HG02981 (cell line): ENCODE data around the gene CDH4.

Source experiments
- ATAC-seq: cut with Tn5 transposase; IDR thresholded peaks from one replicate; pipeline ENCODE4 v1.9.1; 2021; ENCODE audit warnings: mild to moderate bottlenecking, moderate library complexity; ENCODE audit not compliant: unreplicated experiment

Gene CDH4

GRCh38 chr20:61819921-61820825 is 568.1 kb downstream of the CDH4 start:
- no peak for ATAC-seq

- ATAC-seq = no peak
Measured at GRCh38 chr20:61821735-61822134, 569.7 kb downstream of the CDH4 start.

DNA sequence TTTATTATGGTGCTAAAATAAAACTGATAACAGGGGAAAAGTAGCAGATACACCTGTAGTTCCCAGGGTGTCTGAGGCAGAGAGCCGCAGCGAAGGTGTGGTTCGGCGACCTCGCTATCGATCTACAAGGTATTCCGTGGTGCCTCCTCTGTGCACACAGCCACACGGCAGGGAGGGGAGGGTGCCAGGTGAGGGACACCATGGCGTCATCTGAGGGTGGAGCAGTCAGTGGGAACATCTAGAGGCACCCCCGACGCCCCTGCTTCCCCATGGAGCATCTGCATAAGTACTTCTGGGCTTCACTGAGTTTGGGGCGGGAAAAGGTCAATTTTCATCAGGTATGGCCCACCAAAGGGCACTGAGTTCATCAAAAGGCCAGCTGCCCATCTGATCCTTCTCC is 570.3 kb downstream of the CDH4 start:
- no peak for ATAC-seq

GRCh38 chr20:61823242-61823641 is 571.2 kb downstream of the CDH4 start:
- ATAC-seq = no peak

DNA sequence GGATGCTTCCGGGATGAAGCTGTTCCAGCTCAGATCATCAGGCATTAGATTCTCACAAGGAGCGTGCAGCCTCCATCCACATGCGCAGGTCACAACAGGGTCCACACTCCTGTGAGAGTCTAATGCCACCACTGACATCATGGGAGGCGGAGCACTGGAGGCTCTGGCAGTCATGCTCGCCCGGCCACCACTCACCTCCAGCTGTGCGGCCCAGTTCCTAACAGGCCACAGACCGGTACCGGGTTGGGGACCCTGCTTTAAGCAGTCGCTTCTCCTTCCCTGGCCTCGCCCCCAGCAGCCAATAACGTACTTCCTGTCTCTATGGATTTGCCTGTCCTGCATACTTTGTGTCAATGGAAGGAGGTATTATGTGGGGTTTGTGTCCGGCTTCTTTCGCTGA is 576.8 kb downstream of the CDH4 start:
- ATAC-seq = no peak

DNA sequence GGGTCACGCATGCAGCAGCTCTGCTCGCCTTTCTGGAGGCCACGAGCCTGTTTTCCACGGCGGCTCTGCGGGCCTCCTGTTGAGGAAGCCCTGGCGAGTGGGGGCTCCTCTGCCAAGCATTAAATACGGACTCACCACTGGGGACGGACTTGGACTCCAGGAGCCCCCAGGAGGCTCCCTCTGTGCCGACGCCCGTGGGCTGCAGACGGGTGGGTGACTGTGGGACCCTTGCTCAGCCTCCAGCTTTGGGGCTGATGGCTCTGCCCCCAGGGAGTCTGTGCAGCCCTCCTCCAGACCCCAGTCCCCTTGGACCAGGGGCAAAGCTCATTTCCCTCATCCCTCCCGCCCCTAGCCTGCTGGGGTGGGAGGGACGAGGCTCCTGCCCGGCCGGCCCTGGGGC is 577.5 kb downstream of the CDH4 start:
- ATAC-seq = no peak

- no peak for ATAC-seq
Measured at GRCh38 chr20:61830241-61830930, 578.3 kb downstream of the CDH4 start.

GRCh38 chr20:61830991-61831390 is 578.9 kb downstream of the CDH4 start:
- no peak for ATAC-seq

DNA sequence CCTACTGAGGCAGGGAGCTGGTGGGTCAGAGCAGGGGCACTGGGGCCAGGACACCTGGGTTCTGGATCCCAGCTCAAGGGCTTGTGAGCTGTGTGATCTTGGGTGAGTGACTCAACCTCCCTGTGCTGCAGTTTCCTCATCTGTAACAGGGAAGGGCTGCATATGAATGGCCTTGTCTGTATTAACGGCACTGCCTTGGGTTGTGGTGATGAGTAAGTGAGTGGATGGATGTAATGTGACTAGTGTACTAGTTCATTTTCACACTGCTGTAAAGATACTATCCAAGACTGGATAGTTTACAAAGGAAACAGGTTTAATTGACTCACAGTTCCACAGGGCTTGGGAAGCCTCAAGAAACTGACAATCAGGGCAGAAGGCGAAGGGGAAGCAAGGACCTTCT is 580.1 kb downstream of the CDH4 start:
- ATAC-seq = no peak

DNA sequence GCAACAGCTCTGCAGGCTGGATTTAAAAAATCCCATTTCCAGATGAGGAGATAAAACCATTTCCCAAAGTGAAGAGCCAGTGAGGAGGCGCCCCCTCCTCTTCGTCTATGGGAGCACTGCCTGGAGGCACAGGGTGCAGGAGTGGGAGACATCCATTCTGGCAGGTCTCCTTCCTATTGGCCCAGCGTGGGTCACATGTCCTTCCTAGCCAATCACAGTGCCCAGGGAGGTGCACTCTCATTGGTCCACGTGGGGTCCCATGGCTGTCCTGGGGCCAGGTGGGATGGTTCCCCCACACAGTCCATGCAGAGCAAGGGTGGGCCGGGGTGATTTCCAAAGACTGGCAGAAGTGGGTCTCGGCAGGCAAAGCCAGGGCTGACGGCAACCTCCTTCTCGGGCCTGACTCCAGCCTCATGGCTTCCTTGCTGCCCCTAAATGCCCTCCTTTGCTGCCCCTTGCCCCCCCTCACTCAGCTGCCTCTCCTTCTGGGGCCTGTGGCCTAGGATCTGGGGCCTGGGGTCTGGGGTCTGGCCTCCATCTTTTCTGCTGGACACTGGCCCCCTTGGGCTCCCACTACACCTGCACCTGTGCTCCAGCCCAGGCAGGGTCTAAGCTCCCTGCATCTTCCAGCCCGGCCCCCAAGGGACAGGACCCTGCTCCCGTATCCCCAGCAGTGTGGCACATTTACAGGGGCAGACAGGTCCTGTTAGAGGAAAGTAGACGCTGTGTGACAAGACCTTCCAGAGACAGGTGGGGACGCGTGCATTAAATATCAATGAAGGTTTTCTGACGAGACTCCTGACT is 581.9 kb downstream of the CDH4 start:
- ATAC-seq = no peak

GRCh38 chr20:61835301-61835700 is 583.2 kb downstream of the CDH4 start:
- ATAC-seq = no peak

- ATAC-seq = no peak
Measured at GRCh38 chr20:61835791-61836350, 583.8 kb downstream of the CDH4 start.

GRCh38 chr20:61837200-61837599 is 585.1 kb downstream of the CDH4 start:
- no peak for ATAC-seq

DNA sequence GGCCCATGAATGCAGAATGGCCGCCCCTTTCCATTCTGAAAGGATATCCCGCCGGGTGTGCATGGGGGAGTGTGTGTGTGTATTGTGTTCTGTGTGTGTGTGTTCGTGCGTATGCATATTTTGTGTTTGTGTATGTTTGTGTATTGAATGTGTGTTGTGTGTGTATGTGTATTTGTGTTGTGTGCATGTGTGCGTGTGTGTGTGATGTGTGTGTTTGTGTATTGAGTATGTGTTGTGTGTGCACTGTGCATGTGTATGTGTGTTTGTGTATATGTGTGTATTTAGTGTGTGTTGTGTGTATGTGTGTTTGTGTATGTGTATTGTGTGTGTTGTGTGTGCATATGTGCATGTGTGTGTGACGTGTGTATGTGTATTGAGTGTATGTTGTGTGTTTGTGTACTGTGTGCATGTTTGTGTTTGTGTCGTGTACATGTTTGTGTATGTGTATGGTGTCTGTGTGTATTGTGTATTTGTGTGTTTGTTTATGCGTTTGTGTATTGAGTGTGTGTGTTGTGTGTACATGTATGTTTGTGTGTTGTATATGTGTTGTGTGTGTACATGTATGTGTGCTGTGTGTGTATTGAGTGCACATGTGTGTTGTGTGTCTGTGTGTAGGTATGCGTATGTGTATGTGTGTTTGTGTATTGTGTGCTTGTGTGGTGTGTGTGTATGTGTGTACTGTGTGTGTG is 587.3 kb downstream of the CDH4 start:
- no peak for ATAC-seq

DNA sequence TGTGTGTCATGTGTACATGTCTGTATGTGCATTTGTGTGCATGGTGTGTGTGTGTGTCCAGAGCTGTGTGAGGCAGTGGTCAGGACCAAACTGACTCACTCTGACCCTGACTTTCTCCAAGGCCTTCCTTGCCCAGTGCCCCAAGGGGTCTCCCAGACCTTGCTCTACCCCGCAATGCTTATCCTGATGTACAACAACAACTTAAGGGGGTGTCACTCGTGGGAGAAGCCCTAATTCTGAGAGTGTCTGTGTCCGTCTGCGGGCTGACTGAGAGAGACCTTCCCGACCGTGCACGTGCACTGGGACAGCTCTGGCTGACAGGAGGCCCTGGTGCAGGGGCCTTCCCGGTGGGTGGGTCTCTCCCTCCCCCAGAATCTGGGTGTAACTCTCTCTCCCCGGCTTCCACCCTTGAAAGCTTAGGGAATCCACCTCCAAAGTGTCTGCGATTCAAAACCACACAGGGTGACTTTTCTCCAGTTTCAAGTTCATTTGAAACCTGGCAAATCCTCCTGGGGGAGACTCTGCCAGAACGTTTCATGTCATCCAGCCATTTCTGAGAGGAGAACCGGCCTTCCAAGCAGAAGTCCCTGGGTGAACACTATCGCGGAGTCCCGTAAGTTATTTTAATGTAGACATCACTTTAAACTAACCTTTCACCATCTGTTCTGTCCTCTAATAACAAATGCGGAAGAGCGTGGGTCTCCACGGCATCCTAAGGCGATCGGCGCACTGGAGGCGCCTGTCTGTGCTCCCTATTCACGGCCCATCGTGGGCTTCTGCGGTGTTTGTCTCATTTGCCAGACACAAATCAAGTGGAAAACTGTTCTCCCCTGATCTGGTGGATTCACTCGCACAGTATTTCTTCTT is 588.1 kb downstream of the CDH4 start:
- no peak for ATAC-seq

DNA sequence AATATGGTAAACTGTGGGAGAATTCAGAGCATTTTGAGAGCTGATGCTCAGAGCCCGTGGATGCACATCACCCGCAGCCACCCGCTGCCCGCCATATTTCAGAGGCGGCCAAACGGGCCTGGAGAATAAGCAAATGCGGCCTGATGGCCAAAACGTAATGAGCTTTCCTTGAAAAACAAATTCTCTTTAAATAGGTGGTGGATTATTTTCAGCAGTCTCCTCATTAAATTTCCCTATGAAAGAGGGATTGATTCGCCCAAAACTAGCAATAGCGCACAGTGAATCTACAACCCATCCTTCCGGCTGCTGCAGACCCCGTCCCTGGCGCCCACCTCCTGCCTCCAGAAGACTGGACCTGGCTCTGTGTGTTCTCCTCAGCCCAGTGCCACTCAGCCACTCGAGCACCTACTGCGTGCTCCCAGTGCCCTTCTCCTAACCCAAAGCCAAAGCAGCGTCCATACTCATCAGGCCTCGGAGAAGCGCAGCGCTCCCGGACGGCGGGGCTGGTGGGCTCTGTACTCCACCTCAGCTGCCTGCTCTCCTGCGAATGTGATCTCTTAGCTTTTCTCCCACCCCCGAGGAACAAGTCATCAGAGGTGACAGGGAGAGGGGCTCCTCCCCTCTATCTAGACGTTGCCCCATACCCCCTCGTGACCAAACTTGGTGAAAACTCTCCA is 588.9 kb downstream of the CDH4 start:
- ATAC-seq = no peak

- no peak for ATAC-seq
Measured at GRCh38 chr20:61841551-61841950, 589.5 kb downstream of the CDH4 start.

DNA sequence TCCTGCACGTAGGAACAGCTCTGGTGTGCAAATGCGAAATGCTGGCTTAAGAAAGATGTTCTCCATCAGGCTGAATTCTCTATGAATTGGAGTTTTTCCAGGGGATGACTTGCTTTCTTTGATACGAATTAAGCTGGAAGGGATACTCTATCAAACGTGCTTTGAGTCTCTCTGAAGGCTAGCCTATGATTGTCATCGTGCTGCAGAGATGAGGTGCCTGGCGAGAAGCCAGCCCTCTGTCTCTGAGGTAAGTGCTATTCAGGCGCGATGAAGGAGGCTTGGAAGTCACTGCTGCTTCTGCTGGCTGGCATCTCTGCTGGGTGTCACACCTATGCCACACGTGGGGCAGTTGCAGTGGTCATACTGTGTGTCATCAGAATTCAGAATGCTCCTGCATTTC is 589.9 kb downstream of the CDH4 start:
- ATAC-seq = no peak

- no peak for ATAC-seq
Measured at GRCh38 chr20:61844621-61845020, 592.6 kb downstream of the CDH4 start.
